IPS-NIHi7 (cell line): ENCODE results near the gene NSMCE4A.
"Not testable (repeated sequence)": the region's sequence is repeated elsewhere in the genome, so short reads cannot be mapped to it uniquely, and the experiment has no call there.

ENCODE experiments used
- DNase-seq: peaks from one replicate; pipeline ENCODE4 v3.0.0; 2012; ENCODE audit warnings: mixed read lengths; ENCODE audit errors: extremely low spot score

The NSMCE4A gene

GRCh38 chr10:121988361-121989324 lies 13.6 kb upstream of the NSMCE4A start, which contains the start of gene TACC2:
TACC2 (plus strand) TSS chr10:121989163; CDS start chr10:122021982, 32,819 bp downstream.
- DNase-seq = no peak

DNA sequence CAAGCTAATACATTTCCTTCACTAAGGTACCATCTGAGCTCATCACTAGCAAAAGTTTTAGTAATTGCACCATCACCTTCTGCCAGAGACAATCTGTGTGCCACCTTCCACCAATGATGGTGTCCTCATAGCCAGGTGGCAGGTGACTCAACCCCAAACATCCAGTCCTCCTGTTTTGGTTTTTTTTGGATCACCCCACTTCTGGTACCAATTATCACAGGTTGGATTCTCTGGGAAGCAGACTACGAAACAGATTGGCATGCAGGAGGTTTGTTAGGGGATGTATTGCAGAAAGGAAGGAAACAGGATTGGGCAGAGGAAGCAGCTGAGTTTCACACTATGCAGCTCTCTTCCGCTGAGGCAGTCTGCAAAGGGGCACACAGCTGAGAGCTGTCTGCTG lies 9.4 kb upstream of the NSMCE4A start:
- no peak for DNase-seq

GRCh38 chr10:121983852-121984251 lies 8.8 kb upstream of the NSMCE4A start:
- no peak for DNase-seq

DNA sequence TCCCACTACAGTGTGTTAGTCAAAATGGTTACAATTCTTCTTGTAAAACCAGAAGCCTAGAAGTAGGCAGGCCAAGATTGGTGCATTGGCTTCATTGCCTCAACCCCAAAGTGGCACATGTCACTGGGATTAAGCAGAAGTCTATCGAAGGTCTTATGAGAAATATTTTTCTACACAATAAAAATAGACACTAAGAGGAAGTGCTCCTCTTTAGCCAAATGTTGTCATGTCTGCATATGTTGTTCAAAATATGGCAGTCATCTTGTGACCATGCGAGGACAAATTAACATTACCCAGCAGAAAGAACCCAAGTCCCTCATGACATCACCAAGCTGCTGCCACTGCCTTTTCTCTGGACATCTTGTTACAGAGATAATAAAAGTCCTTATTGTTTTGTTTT lies 6.3 kb upstream of the NSMCE4A start:
- DNase-seq = no peak

DNA sequence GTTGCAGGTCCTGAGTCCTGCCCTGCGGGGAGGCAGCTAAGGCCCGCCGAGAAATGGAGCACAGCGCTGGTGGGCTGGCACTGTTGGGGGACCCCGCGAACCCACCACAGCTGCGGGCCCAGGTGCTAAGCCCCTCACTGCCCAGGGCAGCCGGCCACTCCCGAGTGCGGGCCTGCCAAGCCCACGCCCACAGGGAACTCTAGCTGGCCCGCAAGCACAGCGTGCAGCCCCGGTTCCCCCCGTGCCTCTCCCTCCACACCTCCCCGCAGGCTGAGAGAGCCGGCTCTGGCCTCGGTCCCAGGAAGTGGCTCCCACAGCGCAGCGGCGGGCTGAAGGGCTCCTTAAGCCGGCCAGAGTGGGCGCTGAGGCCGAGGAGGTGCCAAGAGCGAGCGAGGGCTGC lies 3.5 kb upstream of the NSMCE4A start:
- DNase-seq = no peak

GRCh38 chr10:121976607-121977006 lies 1.6 kb upstream of the NSMCE4A start:
- no peak for DNase-seq

DNA sequence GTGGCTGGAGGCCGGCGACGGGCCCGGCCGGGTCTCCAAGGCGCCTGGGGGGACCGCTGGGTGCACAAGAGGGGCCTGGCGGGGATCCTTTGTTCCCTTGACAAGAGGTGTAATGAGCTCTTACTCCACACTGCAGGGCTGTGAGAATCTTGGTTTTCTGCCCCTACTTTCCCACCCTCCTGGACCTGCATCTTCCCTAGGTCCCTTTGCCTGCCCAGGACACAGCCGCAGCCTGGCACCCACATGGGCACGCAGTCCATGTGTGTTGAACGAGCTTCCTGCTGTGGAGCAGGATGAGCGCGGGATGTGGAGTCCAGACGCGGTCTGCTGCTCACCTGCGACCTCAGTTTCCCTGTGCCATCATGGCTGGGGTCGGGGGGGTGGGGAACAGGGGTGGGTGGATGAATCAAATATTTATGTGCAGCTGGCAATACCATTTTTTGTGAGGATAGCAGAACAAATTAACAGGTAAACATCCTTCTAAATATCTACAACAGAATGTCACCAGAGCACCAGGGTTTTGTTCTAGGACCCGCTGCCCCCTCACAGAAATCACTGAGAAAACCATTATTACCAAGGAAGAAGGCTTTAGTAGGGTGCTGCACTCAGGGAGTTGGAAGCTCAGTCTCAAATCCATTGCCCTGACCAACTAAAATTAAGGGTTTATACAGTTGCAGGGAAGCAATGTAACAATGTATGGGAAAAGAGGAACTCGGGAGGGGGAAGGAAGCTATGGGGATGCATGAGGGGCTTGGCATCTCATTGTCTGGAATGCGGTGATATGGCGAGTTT lies 474 bp upstream of the NSMCE4A start:
- no peak for DNase-seq

GRCh38 chr10:121974019-121974534 lies 940 bp downstream of the NSMCE4A start:
- DNase-seq = no peak

DNA sequence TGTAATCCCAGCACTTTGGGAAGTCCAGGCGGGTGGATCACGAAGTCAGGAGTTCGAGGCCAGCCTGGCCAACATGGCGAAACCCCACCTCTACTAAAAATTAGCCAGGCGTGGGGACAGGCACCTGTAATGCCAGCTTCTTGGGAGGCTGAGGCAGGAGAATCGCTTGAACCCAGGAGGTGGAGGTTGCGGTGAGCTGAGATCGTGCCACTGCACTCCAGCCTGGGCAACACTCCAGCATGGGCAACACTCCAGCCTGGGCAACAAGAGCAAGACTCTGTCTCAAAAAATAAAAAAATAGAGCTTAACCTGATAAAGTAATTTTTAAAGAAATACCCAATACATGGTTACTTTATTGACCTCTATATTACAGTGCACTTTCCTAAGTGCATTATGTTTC lies 5.9 kb downstream of the NSMCE4A start:
- not testable (repeated sequence) for DNase-seq

DNA sequence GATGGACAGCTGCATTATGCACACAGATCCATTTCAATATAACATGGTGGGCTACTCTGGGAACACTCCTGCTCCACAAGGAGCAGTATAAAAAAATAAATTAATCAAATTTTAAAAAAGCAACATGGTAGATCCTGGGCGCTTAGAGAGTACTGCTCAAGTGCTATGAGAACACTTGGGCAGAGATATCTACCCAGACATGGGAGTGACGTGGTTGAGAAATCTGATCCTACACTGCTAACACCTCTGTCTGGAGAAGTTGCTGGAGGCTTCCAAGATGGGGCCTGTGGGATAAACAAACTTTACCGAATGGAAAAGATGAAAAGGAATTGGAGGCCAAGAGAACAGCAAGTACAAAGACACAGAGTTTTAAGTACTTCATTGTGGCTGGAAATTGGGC lies 9.0 kb downstream of the NSMCE4A start:
- no peak for DNase-seq

DNA sequence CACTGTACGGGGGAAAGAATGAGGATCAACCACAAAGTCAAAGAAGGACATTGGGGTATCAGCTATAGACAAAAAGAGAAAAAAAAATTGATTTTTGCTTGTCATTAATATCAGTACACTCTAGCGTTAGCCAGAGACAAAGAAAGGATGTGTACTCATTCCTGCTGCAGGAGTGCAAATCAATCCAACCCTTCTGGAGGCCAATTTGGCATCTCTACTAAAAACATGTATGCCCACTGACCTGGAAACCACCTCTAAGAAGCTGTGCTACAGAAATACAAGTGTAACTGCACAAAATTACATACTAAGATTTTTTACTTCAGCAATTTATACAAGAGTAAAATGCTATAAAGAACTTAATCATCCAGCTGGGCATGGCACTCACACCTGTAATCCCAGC lies 13.6 kb downstream of the NSMCE4A start:
- no peak for DNase-seq

GRCh38 chr10:121959671-121960070 lies 15.3 kb downstream of the NSMCE4A start:
- no peak for DNase-seq

DNA sequence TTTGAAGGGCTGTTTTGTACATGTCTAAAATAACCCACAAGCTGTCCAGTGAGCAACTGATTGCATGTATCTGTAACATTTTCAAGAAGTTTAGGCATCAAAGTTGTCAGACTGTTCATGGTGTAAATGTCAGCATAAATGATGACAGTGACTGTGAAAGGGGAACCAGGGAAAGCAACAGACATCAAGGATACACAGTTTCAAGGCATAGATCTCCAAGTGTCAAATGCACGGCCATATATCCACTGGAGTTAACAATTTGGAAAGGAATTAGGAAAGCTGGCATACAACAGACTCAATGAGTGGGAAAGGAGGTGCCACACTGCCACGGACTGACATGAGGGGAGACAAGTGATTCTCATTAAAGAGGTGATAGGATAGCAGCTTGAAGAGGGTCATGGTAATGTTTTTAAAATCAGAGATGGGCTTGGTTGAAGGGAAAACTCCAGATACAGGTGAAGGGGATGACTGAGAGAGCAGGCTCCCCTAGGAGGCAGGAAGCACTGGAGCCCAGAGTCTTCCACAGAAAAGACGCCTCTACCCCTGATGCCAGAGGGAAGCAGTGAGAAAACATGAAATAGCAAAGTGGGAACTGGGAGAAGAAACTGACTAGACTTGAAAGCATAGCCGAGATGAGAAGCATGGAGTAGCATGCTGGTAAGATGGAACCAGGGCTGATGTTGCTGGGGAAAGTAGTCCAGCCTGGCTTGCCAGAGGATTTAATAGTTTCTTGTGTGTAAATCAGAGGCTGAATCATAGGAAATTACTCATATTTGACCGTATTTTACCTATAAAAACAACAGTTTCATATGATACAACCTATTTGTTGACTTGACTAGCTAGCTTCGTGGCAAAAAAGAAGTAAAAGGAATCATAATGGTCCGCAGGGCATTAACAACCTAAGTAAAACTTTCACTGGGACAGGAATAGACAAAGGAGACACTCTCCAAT lies 18.6 kb downstream of the NSMCE4A start:
- no peak for DNase-seq

DNA sequence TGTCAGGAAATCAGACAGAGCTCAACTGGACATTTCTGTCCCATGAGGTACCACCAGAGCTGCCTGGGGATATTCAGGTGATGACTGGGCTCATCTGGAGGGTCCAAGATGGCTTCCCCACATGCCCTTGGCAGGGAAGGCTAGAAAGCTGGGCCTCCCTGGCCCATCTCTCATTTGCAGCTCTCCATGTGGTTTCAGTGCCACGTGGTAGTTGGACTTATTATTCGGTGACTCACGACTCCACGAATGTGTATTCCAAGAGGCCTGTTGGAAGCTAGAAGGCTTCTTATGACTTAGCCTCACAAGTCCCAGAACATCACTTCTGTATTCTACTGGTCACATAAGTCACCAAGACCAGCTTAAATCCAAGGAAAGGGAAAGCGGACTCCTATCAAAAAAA lies 22.8 kb downstream of the NSMCE4A start:
- DNase-seq = no peak

GRCh38 chr10:121949451-121949850 lies 25.6 kb downstream of the NSMCE4A start:
- DNase-seq = no peak

- DNase-seq = no peak
These were observed 26.0 kb downstream of the NSMCE4A start for GRCh38 chr10:121949049-121949448.

DNA sequence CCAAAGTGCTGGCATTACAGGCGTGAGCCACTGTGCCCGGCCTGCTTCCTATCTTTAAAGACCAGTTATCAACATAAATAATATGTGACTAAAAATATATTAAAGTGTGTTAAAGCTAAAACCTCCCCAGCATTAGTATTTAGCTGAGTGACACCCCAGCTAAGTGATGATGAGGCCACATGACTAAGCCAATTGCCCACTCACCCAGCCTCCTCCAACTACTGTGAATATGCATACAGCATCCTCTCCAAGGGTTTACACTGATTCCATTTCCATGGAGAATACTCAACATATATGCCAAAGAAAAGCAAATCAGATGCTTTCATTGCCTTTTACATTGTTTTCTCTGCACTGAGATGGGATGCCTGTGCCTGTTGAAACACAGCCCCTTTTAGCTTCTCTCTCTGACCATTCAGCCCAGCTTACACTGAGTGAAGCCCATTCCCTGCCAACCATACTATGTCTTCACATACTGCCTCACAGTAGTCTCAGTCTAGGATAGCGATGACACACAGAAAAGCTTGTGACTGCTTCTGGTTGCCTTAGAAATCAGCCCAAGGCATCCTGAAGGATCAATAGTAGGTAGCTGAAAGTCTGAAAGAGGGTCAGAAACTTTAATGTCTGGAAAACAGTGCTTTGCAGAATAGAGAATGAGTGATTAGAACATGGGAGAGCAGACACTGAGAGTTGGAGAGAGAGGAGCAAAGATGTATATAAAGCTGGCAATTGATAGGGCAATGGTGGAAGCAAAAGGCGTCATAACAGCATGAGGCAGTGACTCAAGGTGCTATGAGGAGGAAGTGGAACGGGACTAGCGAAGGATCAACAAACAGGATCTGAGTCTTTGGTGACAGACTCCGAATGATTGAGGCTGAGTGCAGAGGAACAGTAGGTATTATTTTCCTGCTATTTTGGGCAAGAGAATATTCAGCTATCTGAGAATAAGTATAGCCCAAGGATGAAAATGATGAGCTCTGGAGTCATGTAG lies 27.4 kb downstream of the NSMCE4A start:
- no peak for DNase-seq

DNA sequence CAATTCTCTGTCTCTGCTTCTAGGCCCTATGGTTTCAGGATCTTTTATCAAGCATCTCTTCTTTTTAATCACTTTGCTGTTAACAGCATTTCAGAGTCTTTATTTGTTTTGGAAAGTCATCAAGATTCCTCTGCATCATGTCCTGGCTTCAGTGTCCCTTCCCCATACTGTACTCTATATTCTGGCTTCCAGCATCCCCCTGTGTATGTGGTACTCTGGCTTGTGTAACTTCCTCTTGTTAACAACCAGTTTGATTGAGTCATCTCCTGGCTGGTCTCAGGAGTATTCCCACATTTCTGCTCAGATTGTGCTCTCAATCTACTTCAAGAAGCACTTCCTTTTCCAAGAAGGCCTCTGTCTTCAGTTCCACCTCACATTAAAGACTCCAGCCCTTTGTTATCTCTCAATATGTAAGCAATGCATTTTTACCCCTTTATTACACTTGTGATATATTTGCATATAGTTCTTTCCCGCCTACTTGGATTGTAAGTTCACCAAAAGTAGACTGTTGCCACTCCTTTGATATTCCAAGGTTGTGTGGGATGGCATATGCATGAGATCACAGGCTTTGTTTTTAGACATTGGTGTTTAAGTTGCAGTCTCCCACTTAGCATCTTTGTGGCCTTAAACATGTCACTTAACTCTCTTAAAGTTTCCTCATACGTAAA lies 32.1 kb downstream of the NSMCE4A start:
- DNase-seq = no peak

DNA sequence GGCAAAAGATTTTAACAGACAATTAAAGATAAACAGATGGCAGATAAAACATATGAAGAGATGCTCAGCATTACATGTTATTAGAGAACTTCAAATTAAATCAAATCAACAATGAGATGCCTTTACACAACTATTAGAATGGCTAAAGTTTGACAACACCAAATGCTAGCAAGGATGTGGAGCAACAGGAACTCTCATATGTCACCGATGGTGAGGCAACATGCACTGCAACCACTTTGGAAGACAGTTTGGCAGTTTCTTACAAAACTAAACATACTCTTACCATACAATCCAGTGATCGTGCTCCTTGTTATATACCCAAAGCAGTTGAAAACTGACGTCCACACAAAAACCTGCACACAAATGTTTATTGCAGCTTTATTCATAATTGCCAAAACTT lies 33.5 kb downstream of the NSMCE4A start:
- DNase-seq = no peak

DNA sequence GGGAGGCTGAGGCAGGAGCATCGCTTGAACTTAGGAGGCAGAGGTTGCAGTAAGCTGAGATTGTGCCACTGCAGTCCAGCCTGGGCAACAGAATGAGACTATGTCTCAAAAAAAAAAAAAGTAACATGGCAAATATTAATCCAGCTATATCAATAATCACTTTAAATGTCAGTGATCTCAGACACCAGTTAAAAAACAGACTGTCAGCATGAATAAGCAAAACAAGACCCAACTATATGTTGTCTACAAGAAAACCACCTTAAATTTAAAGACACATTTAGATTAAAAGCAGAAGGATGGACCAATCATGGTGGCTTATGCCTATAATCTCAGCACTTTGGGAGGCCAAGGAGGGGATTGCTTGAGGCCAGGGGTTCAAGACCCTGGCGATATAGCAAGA lies 38.7 kb downstream of the NSMCE4A start:
- DNase-seq = no peak
